ENCODE data around the gene NFATC2.

DNA sequence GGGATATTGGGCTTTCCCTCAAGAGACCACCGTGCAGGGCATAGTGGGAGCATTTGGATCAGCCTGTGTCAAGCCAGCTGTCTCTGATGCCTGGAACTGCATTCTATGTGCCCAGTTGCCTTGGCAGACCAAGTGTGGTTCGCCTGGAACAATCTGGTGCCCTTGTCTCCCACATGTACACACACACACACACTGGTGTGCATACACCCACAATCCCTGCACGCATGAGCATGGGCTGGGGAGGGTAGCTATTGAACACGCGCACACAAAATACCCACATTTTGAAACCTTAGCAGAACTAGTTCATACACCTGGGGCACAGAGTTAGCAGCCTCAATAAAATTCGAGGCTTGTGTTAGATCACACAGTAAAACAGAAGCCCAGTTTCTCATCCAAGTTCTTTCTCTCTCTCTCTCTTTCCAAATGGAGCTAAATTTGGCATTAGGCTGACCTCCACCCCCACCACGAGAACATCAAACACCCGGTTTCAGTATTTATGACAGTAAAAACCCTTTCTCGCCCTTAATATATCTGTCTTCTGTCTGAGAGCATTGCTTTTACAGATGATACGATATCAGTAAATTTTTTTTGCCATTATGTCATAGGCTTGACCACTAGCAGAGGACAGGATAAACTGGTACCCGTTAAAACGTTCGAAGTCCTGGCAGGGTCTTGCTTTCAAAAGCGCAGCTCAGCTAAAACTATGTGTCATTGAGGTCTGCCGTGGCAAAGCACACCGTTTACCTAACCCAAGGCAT, 18.2 kb upstream of the NFATC2 start:
- no peak for TF ChIP-seq POLR2AphosphoS5 (IDR thresholded peaks at IDR 0.05)
- TF ChIP-seq POLR2A (IDR thresholded peaks at IDR 0.05), result no peak
